IPS-18c (cell line): ENCODE measurements around the gene SLC43A2.
"Not testable (repeated sequence)": the region's sequence is repeated elsewhere in the genome, so short reads cannot be mapped to it uniquely, and the experiment has no call there.

Source experiments
- H3K4me3 ChIP-seq: 2 replicates; pipeline ENCODE4 v1.7.0; 2013; ENCODE audit warnings: low read depth, mild to moderate bottlenecking, low read length, moderate library complexity; ENCODE audit not compliant: insufficient read depth
- H3K9me3 ChIP-seq: one replicate; pipeline ENCODE4 v1.6.1; 2013; ENCODE audit warnings: mild to moderate bottlenecking, low read length, moderate library complexity; ENCODE audit not compliant: control insufficient read depth, insufficient read depth

SLC43A2 gene

DNA sequence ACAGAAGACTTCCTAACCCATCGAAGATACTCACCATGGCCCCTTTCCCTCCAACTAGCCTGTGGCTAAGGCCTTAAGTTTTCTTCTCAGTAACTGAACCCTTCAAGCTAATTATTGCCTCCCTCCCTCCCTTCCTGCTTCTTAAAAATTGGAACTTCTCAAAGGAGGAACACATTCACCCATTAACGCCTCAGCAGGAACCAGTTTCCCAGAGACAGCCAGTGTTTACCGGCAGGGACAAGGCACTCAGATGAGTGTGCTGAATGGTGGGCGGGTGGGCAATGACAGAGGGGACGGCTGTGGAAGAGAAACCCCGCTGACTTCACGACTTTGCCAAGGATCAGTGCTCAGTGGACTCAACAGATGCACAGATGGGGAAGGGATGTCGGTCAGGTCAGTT lies 86.3 kb downstream of the SLC43A2 start:
- Histone ChIP-seq H3K9me3 (peaks cover 2% of the 10 kb centered on the region), H3K4me3 (no peak overlapping the region)

DNA sequence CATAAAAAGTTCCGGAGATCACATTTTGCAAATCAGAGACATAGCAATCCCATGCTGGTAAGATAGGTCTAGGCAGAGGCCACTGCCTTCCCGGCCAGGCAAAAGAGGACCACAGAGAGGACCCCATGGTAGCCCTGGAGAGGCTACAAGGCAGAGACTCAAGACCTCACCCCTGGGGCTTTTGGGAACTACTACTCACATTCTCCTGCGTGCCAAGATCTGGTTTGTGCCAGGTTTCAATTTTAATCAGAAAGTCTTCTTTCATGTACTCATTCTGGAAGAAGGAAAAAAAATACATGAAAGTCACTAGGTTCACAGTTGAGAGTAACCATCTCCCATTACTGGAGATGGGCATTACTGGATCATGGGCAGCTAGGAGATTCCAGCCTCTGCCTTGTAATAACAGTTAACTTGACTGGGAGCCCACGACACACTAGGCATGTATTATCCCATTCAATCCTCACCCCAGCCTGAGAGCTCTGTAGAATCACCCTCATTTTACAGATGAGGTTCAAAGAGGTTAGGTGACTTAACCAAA lies 87.2 kb downstream of the SLC43A2 start:
- Histone ChIP-seq H3K9me3 (peaks cover 2% of the 10 kb centered on the region), H3K4me3 (no peak overlapping the region)

DNA sequence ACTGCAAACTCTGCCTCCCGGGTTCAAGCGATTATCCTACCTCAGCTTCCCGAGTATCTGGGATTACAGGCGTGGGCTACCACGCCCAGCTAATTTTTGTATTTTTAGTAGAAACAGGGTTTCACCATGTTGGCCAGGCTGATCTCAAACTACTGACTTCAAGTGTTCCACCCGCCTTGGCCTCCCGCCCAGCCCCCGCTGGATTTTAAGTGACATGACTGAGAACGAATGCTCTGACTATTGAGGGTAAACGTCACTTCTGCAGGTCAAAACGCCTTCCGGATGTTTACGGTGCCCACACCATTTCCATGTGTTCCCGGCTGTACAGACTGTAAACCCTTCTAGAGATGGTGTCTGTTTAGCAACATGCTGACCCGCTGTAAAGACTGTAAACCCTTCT lies 88.8 kb downstream of the SLC43A2 start:
- peaks cover 2% of the 10 kb centered on the region for H3K9me3 ChIP-seq
- H3K4me3 ChIP-seq = no peak overlapping the region

DNA sequence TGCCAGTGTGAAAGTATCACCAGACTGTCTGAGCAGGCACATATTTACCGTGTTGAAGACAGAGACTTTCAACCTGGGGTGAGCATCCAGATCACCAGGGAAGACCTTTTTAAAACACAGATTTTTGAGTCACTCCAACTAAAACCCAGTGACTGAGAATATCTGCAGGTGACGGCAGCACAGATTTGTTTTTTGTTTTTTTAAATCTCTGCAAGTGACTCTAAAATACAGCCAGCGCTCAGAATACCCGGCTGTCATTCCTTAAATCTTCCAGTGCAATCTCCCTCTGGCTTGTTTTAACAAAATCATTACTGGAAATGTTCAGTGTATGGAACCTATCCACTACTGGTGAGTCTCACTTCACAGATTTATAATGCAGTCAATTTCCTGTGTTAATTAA lies 92.9 kb downstream of the SLC43A2 start:
- no peak overlapping the region for H3K4me3 ChIP-seq
- peaks cover 2% of the 10 kb centered on the region for H3K9me3 ChIP-seq

DNA sequence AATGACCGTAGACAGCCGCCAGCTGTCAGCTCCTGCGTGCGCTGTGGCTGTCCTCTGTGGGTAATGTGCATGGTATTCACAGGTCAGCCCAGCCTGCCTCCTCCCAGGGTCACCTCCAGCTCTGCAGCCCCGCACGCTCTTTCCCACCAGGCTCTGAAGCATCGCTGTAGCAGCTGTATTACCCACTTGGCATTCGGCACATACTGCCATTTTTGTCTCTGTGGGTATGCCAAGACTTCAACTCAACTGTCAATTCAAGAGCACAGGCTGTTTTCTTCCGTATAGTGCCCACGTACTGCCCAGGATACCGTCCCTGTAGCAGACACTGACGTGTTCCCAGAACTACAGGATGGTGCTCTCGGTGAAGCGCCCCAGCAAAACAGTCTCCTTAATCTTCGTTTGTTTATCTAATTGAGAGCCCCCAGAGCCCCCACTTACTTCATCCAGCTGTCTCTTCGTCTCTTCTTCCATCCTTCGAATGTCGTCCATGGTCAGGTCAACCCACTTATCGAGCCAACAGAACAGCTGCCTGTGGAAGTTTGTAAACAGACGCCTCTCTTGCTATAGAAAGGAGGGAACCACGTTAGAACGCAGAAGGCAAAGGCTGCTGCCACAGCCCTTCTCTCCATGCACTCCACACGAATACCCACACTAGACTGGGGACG lies 94.8 kb downstream of the SLC43A2 start:
- H3K4me3 ChIP-seq = no peak overlapping the region

DNA sequence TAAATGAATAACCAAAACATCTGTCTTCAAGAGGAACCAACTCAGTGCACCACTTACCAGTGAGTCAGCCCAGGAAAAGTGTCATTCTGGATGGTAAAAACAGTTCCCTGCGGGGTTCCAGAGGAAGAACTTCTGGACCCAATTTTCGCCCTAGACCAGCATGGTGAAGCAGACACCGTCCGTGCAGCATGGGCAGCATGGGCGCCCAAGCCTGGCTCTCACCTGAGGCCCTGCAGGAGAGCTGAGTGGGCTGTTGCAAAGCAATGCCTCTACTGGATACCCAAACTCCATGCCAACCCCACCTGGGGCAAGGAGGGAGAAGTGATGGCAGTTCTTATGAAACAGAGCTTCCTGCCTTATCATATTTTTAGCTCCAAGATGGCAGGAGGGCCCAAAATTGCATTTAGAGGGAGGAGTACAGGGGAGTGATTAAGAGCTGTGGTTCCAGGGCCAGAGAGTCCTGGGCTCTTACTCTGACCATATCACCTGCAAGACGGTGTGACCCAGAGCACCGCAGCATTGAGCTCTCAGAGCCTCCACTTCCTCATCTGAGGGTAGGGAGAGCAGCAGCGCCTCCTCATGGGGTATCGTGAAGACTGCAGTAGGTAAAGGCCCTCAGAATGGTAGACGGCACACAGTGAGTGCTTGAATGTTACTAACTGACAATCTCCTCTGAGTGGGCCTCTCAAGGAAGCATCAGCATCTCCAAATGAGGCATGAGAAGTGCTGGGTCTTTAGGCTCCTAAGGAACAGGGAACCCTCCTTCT lies 95.6 kb downstream of the SLC43A2 start:
- no peak overlapping the region for H3K4me3 ChIP-seq

More for the DNA sequence above, 94.8 kb downstream of the SLC43A2 start:
- no peaks in the 10 kb centered on the region for H3K9me3 ChIP-seq

DNA sequence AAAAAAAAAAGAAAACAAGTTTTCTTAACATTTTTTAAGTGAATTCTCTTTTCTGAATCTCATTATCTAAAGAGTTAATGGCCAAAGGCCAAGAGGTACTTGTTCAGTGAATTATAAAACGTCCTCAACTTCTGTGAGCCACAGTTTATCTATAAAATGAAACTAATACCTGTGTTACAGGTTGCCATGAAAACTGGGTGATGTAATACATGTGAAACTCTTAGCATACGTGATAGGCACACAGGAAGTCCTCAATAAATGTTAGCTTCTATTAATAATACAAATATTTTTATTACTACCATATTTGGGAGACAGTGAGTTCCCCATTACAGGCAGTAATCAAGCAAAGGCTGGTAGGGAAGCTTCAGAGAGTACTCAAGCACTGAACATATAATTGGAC lies 98.8 kb downstream of the SLC43A2 start:
- no peaks in the 10 kb centered on the region for H3K9me3 ChIP-seq

More for the DNA sequence above, 95.6 kb downstream of the SLC43A2 start:
- H3K9me3 ChIP-seq = no peaks in the 10 kb centered on the region

DNA sequence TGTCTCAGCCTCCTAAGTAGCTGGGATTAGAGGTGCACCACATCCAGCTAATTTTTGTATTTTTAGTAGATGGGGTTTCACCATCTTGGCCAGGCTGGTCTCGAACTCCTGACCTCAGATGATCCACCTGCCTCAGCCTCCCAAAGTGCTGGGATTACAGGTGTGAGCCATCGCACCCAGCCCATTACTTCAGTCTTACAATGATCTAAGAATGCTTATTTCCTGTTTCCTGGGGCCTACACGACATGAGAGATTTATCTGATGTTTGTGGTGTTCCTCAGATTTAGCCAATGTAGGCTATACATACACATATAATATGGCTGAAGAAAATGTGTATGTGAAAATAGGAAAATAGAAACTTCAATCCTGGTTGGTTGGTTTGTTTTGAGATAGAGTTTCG lies 101.8 kb downstream of the SLC43A2 start:
- H3K9me3 ChIP-seq, H3K4me3 ChIP-seq: not testable (repeated sequence)

More for the DNA sequence above, 98.8 kb downstream of the SLC43A2 start:
- no peak overlapping the region for H3K4me3 ChIP-seq

DNA sequence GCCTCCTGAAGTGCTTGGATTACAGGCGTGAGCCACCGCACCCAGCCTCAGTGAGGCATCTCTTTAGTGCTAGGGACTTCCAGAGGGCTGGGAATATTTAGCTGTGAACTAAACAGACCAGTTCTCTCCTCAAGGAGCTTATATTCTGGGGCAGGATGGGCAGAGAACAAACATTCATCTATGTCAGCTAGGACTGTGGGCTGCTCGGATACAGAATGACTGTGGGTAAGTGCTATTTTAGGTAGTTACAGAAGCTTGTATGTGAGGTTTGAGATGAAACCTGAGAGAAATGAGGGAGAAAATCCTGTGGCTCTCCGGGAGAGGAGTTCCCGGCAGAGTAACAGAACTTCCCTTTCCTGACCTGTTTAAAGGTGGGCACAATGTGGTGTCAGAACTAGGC lies 106.0 kb downstream of the SLC43A2 start:
- Histone ChIP-seq H3K4me3 (no peak overlapping the region), H3K9me3 (no peaks in the 10 kb centered on the region)

DNA sequence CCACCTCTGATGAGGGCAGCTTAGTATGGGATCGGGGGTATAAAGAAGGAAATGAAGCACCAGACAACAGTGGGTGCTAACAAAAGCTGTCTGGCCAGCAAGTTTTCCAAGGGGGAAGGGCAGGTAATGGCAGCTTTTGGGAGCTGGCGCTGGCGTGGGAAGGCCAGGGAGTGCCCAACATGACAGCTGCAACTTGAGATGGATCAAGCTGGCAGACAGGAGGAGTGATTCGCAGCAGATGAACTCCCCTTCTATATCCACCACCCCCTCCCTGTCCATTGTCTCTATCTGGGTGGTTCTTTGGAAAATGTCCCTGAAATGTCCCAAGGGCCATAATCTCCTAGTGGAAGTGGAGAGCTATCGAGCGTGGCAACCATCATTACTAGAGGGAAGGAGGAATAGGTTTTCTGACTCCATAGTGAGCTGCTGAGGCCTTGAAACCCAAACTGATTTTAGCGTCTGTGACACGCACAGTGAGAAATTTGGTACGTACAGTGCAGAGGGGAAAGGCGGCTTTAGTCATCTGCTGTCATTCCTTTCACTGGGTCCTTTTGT lies 107.5 kb downstream of the SLC43A2 start:
- H3K9me3 ChIP-seq = no peaks in the 10 kb centered on the region

DNA sequence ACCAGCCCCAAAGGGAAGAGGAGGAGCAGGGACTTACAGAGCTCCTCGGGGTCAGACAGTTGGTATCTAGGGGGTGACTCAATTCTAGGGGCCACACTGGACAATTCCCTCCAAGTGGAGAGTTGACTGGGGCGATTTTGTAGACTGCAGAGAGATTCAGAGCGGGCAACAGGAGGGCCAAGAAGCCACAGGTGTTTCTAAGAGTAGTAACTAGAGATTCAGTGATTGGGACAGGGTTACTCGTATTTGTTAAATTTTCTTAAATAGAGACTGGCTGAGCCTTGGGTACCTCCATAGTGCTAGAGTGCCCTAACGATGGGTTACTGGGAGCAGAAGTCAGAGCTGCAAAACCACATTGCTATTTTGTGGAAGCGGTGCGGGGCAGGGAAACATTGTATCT lies 109.0 kb downstream of the SLC43A2 start:
- Histone ChIP-seq H3K4me3 (no peak overlapping the region), H3K9me3 (no peaks in the 10 kb centered on the region)

More for the DNA sequence above, 107.5 kb downstream of the SLC43A2 start:
- no peak overlapping the region for H3K4me3 ChIP-seq
